PC-3 (cell line): ENCODE data around the gene D2HGDH. TPM values are rescaled to one million over a fixed set of nuclear protein-coding genes. Genes with fewer than 3 reads are reported as not detected.
A peak's percentile ranks its signal among the peaks of the same experiment; 100 is the strongest.

Source experiments
- ATAC-seq: fragments of 200-7000 bp; cut with Tn5 transposase; 2 replicates; pipeline ENCODE4 v1.9.1; 2020; ENCODE audit warnings: mild to moderate bottlenecking, moderate library complexity
- BruUV-seq: library from RNA; stranded (reverse); fragments of 400-500 nt; replicated peaks from 2 replicates; lab custom pipeline; 2021; lab: Mats Ljungman, UMichigan
- CTCF ChIA-PET: fragments of 300-600 bp; sonication (Branson Sonifier 250); formaldehyde crosslinking; loops from one replicate; lab custom pipeline; 2022; ENCODE audit warnings: antibody characterized with exemption; lab: Charles Lee
- POLR2A ChIA-PET: fragments of 300-600 bp; sonication (Branson Sonifier 250); formaldehyde crosslinking; loops from one replicate; lab custom pipeline; 2022; ENCODE audit warnings: antibody characterized with exemption; ENCODE audit not compliant: unreplicated experiment; lab: Charles Lee
- DNase-seq: peaks from one replicate; pipeline ENCODE4 v3.0.0-alpha.2; 2015
- H2AFZ ChIP-seq: fragments of 300-600 bp; sonication (generic); 2 replicates; pipeline ENCODE4 v1.6.0; 2016; ENCODE audit warnings: antibody characterized with exemption, low read length
- H3F3A ChIP-seq: fragments of 300-600 bp; sonication (generic); one replicate; pipeline ENCODE4 v1.6.0; 2017; ENCODE audit warnings: antibody characterized with exemption, low read length, control low read depth, mild to moderate bottlenecking; ENCODE audit not compliant: unreplicated experiment
- H3K27ac ChIP-seq: fragments of 300-600 bp; sonication (generic); 2 replicates; pipeline ENCODE4 v1.5.1; 2016; ENCODE audit warnings: mild to moderate bottlenecking, low read length
- H3K27me3 ChIP-seq: fragments of 300-600 bp; sonication (generic); 2 replicates; pipeline ENCODE4 v1.6.1; 2016; ENCODE audit warnings: low read length, mixed read lengths
- H3K36me3 ChIP-seq: fragments of 300-600 bp; sonication (generic); 2 replicates; pipeline ENCODE4 v1.6.1; 2016; ENCODE audit warnings: low read depth, mixed run types, low read length, mixed read lengths
- H3K4me1 ChIP-seq: fragments of 300-600 bp; sonication (generic); 2 replicates; pipeline ENCODE4 v1.5.1; 2016; ENCODE audit warnings: low read length; ENCODE audit not compliant: insufficient read depth
- H3K4me2 ChIP-seq: fragments of 300-600 bp; sonication (generic); 2 replicates; pipeline ENCODE4 v1.6.0; 2016; ENCODE audit warnings: low read length
- H3K4me3 ChIP-seq: fragments of 300-600 bp; sonication (generic); 2 replicates; pipeline ENCODE4 v1.5.1; 2016; ENCODE audit warnings: mild to moderate bottlenecking, low read length, mixed read lengths
- H3K79me2 ChIP-seq: fragments of 300-600 bp; sonication (generic); 2 replicates; pipeline ENCODE4 v1.6.1; 2017; ENCODE audit warnings: low read length, mixed read lengths
- H3K9ac ChIP-seq: fragments of 300-600 bp; sonication (generic); 2 replicates; pipeline ENCODE4 v1.6.0; 2016; ENCODE audit warnings: mild to moderate bottlenecking, low read length
- H3K9me2 ChIP-seq: fragments of 300-600 bp; sonication (generic); replicated peaks from 2 replicates; pipeline ENCODE4 v1.6.1; 2016; ENCODE audit warnings: mixed run types, low read length, mixed read lengths
- H3K9me3 ChIP-seq: fragments of 300-600 bp; sonication (generic); 2 replicates; pipeline ENCODE4 v1.6.1; 2016; ENCODE audit warnings: low read length, mixed read lengths
- H4K20me1 ChIP-seq: fragments of 300-600 bp; sonication (generic); 2 replicates; pipeline ENCODE4 v1.6.1; 2016; ENCODE audit warnings: low read length, mixed read lengths
- CTCF ChIP-seq: fragments of 300-600 bp; sonication (generic); conservative IDR thresholded peaks from 2 replicates; pipeline ENCODE4 v1.5.1; 2017; ENCODE audit warnings: antibody characterized with exemption, low read depth, mild to moderate bottlenecking, low read length
- EZH2 ChIP-seq: fragments of 300-600 bp; sonication (generic); IDR thresholded peaks from one replicate; pipeline ENCODE4 v1.6.1; 2017; ENCODE audit warnings: antibody characterized with exemption, mild to moderate bottlenecking, low read length; ENCODE audit not compliant: unreplicated experiment
- EZH2phosphoT487 ChIP-seq: fragments of 300-600 bp; sonication (generic); IDR thresholded peaks from 2 replicates; pipeline ENCODE4 v1.6.1; 2018; ENCODE audit warnings: mild to moderate bottlenecking, antibody characterized with exemption, low read length, borderline replicate concordance
- intact Hi-C: fragments of 100-400 bp; cut with micrococcal nuclease; formaldehyde crosslinking; loops from 2 replicates; pipeline ENCODE4 v1.9.0; 2023
- total RNA-seq: library from RNA; depleted of rRNA; stranded (reverse); fragments of >200 nt; gene quantifications from 2 replicates; pipeline ENCODE4 v1.2.3, GENCODE V29; 2014

Gene D2HGDH
- total RNA-seq, 1 experiment from 2014 or later, result 28.5 TPM

- Histone ChIP-seq H4K20me1 (no peaks in the 10 kb centered on the region), H3K4me3 (no peak overlapping the region), H2AFZ (no peak overlapping the region), H3K9ac (no peak overlapping the region), H3K9me2 (no peaks in the 10 kb centered on the region), H3K36me3 (peaks cover 9% of the 10 kb centered on the region), H3K27ac (no peak overlapping the region), H3K79me2 (no peaks in the 10 kb centered on the region), H3K9me3 (no peaks in the 10 kb centered on the region), H3K4me2 (peak overlapping the region; percentile 78), H3K27me3 (no peaks in the 10 kb centered on the region), H3F3A (peaks cover 8% of the 10 kb centered on the region), H3K4me1 (peaks cover 13% of the 10 kb centered on the region)
- ATAC-seq (no peak), DNase-seq (no peak)
- ChIA-PET CTCF (no interaction called here), POLR2A (no interaction called here)
- intact Hi-C loops, result no loop called here
- BruUV-seq, result no TSS peak
- TF ChIP-seq CTCF, result no peak
- TF ChIP-seq EZH2phosphoT487, result no peak
- TF ChIP-seq EZH2, result no peak
Observed at GRCh38 chr2:241763551-241764274, 29.3 kb downstream of the D2HGDH start.

- no TSS peak for BruUV-seq
- H3K9me2 ChIP-seq, result no peaks in the 10 kb centered on the region
- H3K79me2 ChIP-seq, result no peaks in the 10 kb centered on the region
- no peak for TF ChIP-seq CTCF
- TF ChIP-seq EZH2phosphoT487, result no peak
- no peak for TF ChIP-seq EZH2
- H3K4me2 ChIP-seq, result no peak overlapping the region
- no peak overlapping the region for H3K4me3 ChIP-seq
- no peaks in the 10 kb centered on the region for H3K9me3 ChIP-seq
- intact Hi-C loops, result no loop called here
- H4K20me1 ChIP-seq, result no peaks in the 10 kb centered on the region
- ATAC-seq (no peak), DNase-seq (no peak)
- H3K27ac ChIP-seq, result no peak overlapping the region
- no peaks in the 10 kb centered on the region for H3K27me3 ChIP-seq
- peaks cover 13% of the 10 kb centered on the region for H3K4me1 ChIP-seq
- H3K36me3 ChIP-seq, result peaks cover 9% of the 10 kb centered on the region
- H3F3A ChIP-seq, result peaks cover 8% of the 10 kb centered on the region
- CTCF ChIA-PET, result no interaction called here
- H3K9ac ChIP-seq, result no peak overlapping the region
- POLR2A ChIA-PET, result no interaction called here
- no peak overlapping the region for H2AFZ ChIP-seq
Observed at GRCh38 chr2:241764275-241765241, 30.1 kb downstream of the D2HGDH start.
